ENCODE data around the gene MAGEF1. TPM values are rescaled to one million over a fixed set of nuclear protein-coding genes. Genes with fewer than 3 reads are reported as not detected.

Gene MAGEF1
- total RNA-seq, 1 donor from 2014 or later, result 53.3 TPM

DNA sequence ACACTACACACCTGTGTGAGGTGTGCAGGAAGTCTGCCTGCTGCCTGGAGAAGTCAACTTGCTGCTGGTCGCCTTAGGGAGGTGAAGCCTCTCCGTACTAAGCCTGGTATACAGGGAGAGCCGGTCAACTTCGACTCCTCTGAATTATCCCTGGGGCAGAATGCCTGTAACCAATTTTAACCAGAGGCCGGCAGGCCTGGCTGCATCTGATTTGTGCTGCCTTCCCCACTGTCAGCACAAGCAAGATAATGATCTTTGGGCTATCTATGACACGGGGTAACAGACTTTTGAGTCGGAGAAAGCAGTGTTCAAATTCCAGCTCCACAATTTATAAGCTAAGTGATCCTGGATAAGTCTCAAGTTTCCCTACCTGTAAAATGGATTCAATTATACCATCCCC, 42.3 kb downstream of the MAGEF1 start:
- no peak for DNase-seq

- DNase-seq, result no peak
Observed at GRCh38 chr3:184666442-184666841, 45.4 kb downstream of the MAGEF1 start.

GRCh38 chr3:184665101-184665500, 46.8 kb downstream of the MAGEF1 start:
- DNase-seq, result no peak

DNA sequence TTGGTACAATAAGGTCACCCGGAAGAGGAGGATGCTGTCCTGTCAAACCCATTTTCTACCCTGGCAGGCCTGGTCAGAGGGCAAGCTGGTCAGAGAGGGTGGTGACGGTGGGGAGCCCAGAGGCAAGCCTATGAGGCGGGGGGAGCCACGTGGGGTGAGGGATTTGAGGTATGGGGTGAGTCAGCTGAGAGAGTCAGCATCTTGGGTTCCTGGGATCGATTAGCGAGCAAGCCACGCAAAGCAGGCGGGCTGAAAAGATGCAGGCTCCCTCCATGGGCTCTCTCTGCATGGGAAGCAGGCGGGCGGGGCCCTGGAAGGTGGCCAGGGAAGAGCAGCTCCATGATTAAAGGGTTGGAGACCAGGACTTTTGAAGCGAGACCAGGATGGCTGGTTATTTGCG, 48.1 kb downstream of the MAGEF1 start:
- peak; percentile 64 for DNase-seq

- no peak for DNase-seq
Observed at GRCh38 chr3:184663356-184663755, 48.5 kb downstream of the MAGEF1 start.

GRCh38 chr3:184662187-184662586, 49.7 kb downstream of the MAGEF1 start:
- no peak for DNase-seq

GRCh38 chr3:184660931-184661330, 50.9 kb downstream of the MAGEF1 start:
- DNase-seq, result no peak

Other genes with a start within 250 kb of the MAGEF1 start
- gene EPHB3, start 150.3 kb downstream of the MAGEF1 start, total RNA-seq, result 33.7 TPM
- 169 TPM for gene VPS8, start 100.1 kb upstream of the MAGEF1 start, total RNA-seq